Esophagus (tissue), 2 donors: Measurements from ENCODE around the gene PRRC2B. TPM values are rescaled to one million over a fixed set of nuclear protein-coding genes. Genes with fewer than 3 reads are reported as not detected.

Experiments
- H3K27ac ChIP-seq, 2 donors: one replicate each; pipeline ENCODE4 v1.5.1; 2013; ENCODE audit warnings: low read depth in 2 of 2, mild to moderate bottlenecking in 2 of 2, inconsistent platforms in 1 of 2, low read length in 1 of 2, moderate library complexity in 1 of 2
- H3K27me3 ChIP-seq, 2 donors: one replicate each; pipeline ENCODE4 v1.6.1; 2013; ENCODE audit warnings: low read length in 2 of 2, control low read depth in 1 of 2, mild to moderate bottlenecking in 1 of 2; ENCODE audit not compliant: insufficient read depth in 2 of 2, control insufficient read depth in 1 of 2
- H3K36me3 ChIP-seq, 2 donors: one replicate each; pipeline ENCODE4 v1.6.1; 2013; ENCODE audit warnings: low read length in 1 of 2; ENCODE audit not compliant: control insufficient read depth in 2 of 2, insufficient read depth in 2 of 2
- H3K4me1 ChIP-seq, 2 donors: one replicate each; pipeline ENCODE4 v1.6.1; 2013; ENCODE audit warnings: low read length in 1 of 2; ENCODE audit not compliant: control insufficient read depth in 2 of 2, insufficient read depth in 2 of 2
- H3K4me3 ChIP-seq, 2 donors: one replicate each; pipeline ENCODE4 v1.5.1; 2013; ENCODE audit warnings: low read length in 2 of 2, mild to moderate bottlenecking in 2 of 2, low read depth in 1 of 2, moderate library complexity in 1 of 2
- H3K9me3 ChIP-seq, 2 donors: one replicate each; pipeline ENCODE4 v1.6.1; 2013; ENCODE audit warnings: mild to moderate bottlenecking in 2 of 2, low read depth in 1 of 2, low read length in 1 of 2, moderate library complexity in 1 of 2; ENCODE audit not compliant: control insufficient read depth in 2 of 2, insufficient read depth in 1 of 2
- WGBS, 2 donors: extraction: QIAGEN DNeasy Blood & Tissue Kit; methylation state at CpG; one replicate each; pipeline ENCODE4 v1.1.7; 2013; 5-methylcytosine and 5-hydroxymethylcytosine counted together
- polyA plus RNA-seq, 2 donors: library from polyadenylated mRNA; stranded (reverse); fragments of 200-250 nt; gene quantifications; one replicate each; pipeline ENCODE4 v1.2.3, GENCODE V29; 2013
- donor health status: healthy with polysubstance abuse.
- donor health status: Bipolar disorder and iron deficiency.

Gene PRRC2B
- polyA plus RNA-seq, 2 donors: 26.8 to 60.0 TPM

DNA sequence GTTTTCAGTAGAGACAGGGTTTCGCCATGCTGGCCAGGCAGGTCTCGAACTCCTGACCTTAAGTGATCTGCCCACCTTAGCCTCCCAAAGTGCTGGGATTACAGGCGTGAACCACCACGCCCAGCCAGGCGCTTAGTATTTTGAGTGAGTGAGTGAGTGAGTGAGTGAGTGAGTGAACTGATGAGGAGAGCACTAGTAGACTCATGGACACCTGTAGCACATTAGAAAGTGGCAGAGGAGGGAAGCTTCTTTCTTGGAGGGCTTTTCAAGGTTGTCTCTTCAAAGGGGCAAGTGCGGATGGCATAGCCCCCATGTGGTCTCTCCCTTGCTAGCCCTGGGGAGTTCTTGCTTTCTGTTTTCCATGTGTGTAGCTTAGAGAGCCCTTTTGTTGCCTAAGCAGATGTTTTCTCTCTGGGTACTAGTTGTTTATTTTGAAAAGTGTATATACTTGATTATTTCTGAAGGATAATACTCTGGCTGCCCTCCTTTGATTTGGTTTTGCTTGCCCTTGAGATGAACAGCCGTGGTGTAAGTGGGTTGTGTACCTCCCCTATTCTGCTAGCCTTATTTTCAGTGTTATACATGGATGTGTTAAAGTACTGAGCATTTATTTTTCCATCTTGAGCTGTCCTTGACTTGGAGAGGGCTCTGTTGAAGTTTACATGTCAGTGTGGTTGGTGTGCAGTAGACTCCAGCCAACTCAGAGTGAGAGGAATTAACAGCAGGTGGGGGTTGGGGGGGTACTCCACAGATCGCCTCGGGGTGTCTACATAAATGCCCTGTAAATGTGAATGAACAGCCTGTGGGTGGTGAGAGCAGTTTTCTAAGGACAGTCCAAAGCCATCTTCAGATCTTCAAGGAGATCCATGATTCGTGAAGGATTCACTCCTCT, 35.5 kb downstream of the PRRC2B start:
- whole genome bisulfite sequencing, 2 donors: 70 to 74% methylated on average over 10 of the region's 10 CpGs
- H3K4me3 ChIP-seq: no peak overlapping the region
- peak overlapping the region in 1 of 2 donors; percentile 18 for H3K27ac ChIP-seq
- peaks cover 15 to 20% of the 10 kb centered on the region in 2 donors for H3K36me3 ChIP-seq
- no peaks in the 10 kb centered on the region for H3K27me3 ChIP-seq
- no peaks in the 10 kb centered on the region for H3K9me3 ChIP-seq
- H3K4me1 ChIP-seq: peaks cover 14 to 15% of the 10 kb centered on the region in 2 donors

- 53 to 71% methylated on average over 4 of the region's 4 CpGs for WGBS, 2 donors
- Histone ChIP-seq H3K27me3 (no peaks in the 10 kb centered on the region), H3K9me3 (no peaks in the 10 kb centered on the region), H3K36me3 (peaks cover 15 to 26% of the 10 kb centered on the region in 2 donors), H3K27ac (peak overlapping the region in 1 of 2 donors; percentile 81), H3K4me3 (no peak overlapping the region), H3K4me1 (peaks cover 11 to 12% of the 10 kb centered on the region in 2 donors)
Measured at GRCh38 chr9:131432050-131432449, 38.2 kb downstream of the PRRC2B start.

DNA sequence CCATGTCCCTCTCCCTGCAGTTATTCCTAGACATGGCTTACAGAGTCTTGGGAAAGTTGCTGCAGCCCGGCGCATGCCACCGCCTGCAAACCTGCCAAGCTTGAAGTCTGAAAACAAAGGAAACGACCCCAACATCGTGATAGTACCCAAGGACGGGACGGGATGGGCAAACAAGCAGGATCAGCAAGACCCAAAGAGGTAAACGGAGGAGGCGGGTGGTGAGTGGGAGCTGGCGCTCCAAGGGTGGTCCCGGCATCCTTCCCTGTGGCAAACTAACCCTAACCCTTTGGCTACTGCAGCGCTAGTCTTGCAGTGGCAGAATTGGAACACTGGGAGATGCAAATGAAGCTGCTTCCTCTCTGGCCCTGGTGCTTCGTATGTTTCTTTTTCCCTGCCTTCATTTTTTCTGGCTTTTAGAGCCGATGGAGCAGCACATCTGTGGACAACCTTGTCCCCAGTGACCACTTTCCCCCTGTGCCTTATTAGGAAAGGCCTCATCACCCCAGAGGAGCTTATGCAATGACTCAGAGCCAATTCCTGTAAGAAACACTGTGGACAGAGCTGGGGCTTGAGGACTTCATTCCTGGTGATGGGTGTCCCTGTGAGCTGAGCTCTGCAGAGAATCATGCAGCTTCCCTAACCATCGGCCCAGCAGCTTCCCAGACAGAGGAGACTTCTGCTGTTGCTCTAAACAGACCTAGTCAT, 38.9 kb downstream of the PRRC2B start:
- H3K27ac ChIP-seq: peak overlapping the region; percentile 27 to 81
- WGBS, 2 donors: 65 to 72% methylated on average over 15 of the region's 15 CpGs
- H3K4me3 ChIP-seq: no peak overlapping the region
- H3K4me1 ChIP-seq: peaks cover 11 to 12% of the 10 kb centered on the region in 2 donors
- H3K27me3 ChIP-seq: no peaks in the 10 kb centered on the region
- peaks cover 20 to 27% of the 10 kb centered on the region in 2 donors for H3K36me3 ChIP-seq
- H3K9me3 ChIP-seq: no peaks in the 10 kb centered on the region

DNA sequence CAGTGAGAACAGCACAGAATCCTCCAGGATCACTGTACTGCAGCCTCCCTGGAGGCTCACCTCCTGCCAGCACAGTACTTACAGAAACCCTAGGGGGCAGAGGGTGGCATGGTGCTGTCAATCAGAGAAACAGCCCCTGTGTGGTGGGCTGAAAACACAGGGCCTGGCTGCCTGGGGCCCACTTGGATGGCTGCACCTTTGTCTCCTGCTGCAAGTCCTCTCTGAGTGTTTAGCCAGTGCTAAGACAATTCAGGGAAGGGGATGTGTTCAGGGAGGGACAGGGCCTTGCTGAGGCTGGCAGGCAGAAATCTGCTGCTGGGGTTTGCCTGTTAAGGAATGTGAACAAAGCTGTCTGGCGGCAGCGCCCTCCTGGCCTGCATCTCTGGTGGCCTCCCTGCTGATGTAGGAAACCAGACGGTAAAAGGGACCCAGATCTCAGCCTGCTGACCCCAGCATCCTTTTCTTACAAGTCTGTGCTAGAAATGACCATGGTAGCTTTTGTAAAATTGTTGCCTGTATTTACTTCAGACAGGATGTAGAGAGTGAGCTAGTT, 39.5 kb downstream of the PRRC2B start:
- no peak overlapping the region for H3K4me3 ChIP-seq
- WGBS, 2 donors: 57 to 65% methylated on average over 3 of the region's 3 CpGs
- H3K27me3 ChIP-seq: no peaks in the 10 kb centered on the region
- H3K36me3 ChIP-seq: peaks cover 25 to 31% of the 10 kb centered on the region in 2 donors
- peaks cover 11 to 12% of the 10 kb centered on the region in 2 donors for H3K4me1 ChIP-seq
- no peaks in the 10 kb centered on the region for H3K9me3 ChIP-seq
- H3K27ac ChIP-seq: peak overlapping the region; percentile 20 to 27

GRCh38 chr9:131434673-131435072, 40.8 kb downstream of the PRRC2B start:
- WGBS, 2 donors: 81 to 86% methylated on average over 7 of the region's 7 CpGs
- no peaks in the 10 kb centered on the region for H3K9me3 ChIP-seq
- H3K36me3 ChIP-seq: peaks cover 33 to 43% of the 10 kb centered on the region in 2 donors
- no peaks in the 10 kb centered on the region for H3K27me3 ChIP-seq
- no peak overlapping the region for H3K27ac ChIP-seq
- H3K4me3 ChIP-seq: no peak overlapping the region
- peaks cover 8 to 10% of the 10 kb centered on the region in 2 donors for H3K4me1 ChIP-seq

DNA sequence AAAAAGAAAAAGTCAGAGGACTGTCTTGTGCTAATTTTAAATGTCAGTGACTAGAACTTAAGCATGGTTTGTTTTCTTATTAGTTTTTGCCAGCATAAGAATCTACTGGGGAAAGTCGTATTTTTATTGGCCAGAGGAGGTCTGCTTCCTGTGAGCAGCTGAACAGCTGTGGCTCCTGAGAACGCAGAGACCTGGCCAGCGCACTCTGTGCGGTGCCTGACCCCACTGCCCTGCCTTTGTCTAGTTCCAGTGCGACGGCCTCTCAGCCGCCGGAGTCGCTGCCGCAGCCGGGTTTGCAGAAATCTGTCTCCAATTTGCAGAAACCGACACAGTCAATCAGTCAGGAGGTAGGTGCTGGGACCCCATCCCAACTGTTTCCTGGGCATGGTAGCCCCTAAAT, 42.5 kb downstream of the PRRC2B start:
- Histone ChIP-seq H3K27ac (no peak overlapping the region), H3K36me3 (peaks cover 33 to 45% of the 10 kb centered on the region in 2 donors), H3K9me3 (no peaks in the 10 kb centered on the region), H3K27me3 (no peaks in the 10 kb centered on the region), H3K4me1 (peaks cover 8 to 10% of the 10 kb centered on the region in 2 donors), H3K4me3 (no peak overlapping the region)
- 83% methylated on average over 12 of the region's 12 CpGs for WGBS, 2 donors

- Histone ChIP-seq H3K4me3 (no peak overlapping the region), H3K4me1 (peaks cover 8 to 10% of the 10 kb centered on the region in 2 donors), H3K9me3 (no peaks in the 10 kb centered on the region), H3K27ac (no peak overlapping the region), H3K36me3 (peaks cover 33 to 45% of the 10 kb centered on the region in 2 donors), H3K27me3 (no peaks in the 10 kb centered on the region)
- WGBS, 2 donors: 83 to 89% methylated on average over 8 of the region's 8 CpGs
Measured at GRCh38 chr9:131436865-131437271, 43.0 kb downstream of the PRRC2B start.

GRCh38 chr9:131438190-131438589, 44.3 kb downstream of the PRRC2B start:
- Histone ChIP-seq H3K4me3 (no peak overlapping the region), H3K27ac (no peak overlapping the region), H3K27me3 (no peaks in the 10 kb centered on the region), H3K4me1 (peaks cover 2 to 5% of the 10 kb centered on the region in 2 donors), H3K9me3 (no peaks in the 10 kb centered on the region), H3K36me3 (peaks cover 25 to 38% of the 10 kb centered on the region in 2 donors)
- 91 to 92% methylated on average over 7 of the region's 7 CpGs for WGBS, 2 donors

DNA sequence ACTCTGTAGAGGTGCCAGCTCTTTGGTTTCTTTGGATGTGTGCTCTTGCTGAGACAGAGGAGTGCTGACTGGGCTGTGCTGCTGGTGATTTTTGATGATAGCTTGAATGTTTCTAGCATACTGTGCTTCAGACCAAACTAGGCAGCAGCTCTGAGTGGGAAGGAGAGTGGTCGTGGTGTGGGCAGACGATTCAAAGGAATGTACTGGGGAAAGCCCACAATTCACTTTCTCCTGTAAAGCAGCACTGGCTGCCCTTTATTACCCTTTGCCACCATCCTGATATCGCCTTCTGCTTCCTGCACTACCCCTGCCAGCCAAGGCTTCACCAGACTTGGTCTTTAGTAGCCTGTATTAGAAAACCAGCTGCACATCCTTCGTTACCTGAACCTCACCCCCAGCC, 45.3 kb downstream of the PRRC2B start:
- Histone ChIP-seq H3K9me3 (no peaks in the 10 kb centered on the region), H3K4me1 (peaks cover 0 to 2% of the 10 kb centered on the region in 2 donors), H3K4me3 (no peak overlapping the region), H3K27me3 (no peaks in the 10 kb centered on the region), H3K27ac (no peak overlapping the region), H3K36me3 (peaks cover 22 to 39% of the 10 kb centered on the region in 2 donors)
- WGBS, 2 donors: 76 to 94% methylated on average over 4 of the region's 4 CpGs
